Inflammatory macrophage treated with lipopolysaccharide for 1 hour (primary cell): ENCODE measurements around the gene RXFP4.

Source experiments
- DNase-seq, 2 donors: peaks; one replicate each; pipeline ENCODE4 v3.0.0-alpha.2; 2020 to 2022

RXFP4 gene

GRCh38 chr1:155961937-155962336, 20.5 kb downstream of the RXFP4 start:
- peak in 1 of 2 donors; percentile 61 for DNase-seq

- DNase-seq: no peak
Observed at GRCh38 chr1:155962599-155963211, 21.3 kb downstream of the RXFP4 start.

GRCh38 chr1:155964193-155964592, 22.8 kb downstream of the RXFP4 start:
- no peak for DNase-seq

GRCh38 chr1:155966135-155966534, 24.7 kb downstream of the RXFP4 start:
- no peak for DNase-seq

GRCh38 chr1:155966750-155967149, 25.3 kb downstream of the RXFP4 start:
- no peak for DNase-seq

- DNase-seq: peak; percentile 45 to 72
Observed at GRCh38 chr1:155967341-155968050, 26.1 kb downstream of the RXFP4 start.

GRCh38 chr1:155968051-155968400, 26.6 kb downstream of the RXFP4 start:
- DNase-seq: no peak

- DNase-seq: no peak
Observed at GRCh38 chr1:155968670-155969069, 27.2 kb downstream of the RXFP4 start.

GRCh38 chr1:155969377-155969791, 27.9 kb downstream of the RXFP4 start:
- no peak for DNase-seq

GRCh38 chr1:155970531-155971167, 29.2 kb downstream of the RXFP4 start:
- peak; percentile 93 to 94 for DNase-seq

GRCh38 chr1:155971910-155972809, 30.7 kb downstream of the RXFP4 start:
- DNase-seq: no peak

- DNase-seq: no peak
Observed at GRCh38 chr1:155973723-155974122, 32.3 kb downstream of the RXFP4 start.

GRCh38 chr1:155974208-155975115, 33.0 kb downstream of the RXFP4 start:
- DNase-seq: no peak

- no peak for DNase-seq
Observed at GRCh38 chr1:155975375-155976061, 34.1 kb downstream of the RXFP4 start.

GRCh38 chr1:155976062-155976912, 34.8 kb downstream of the RXFP4 start:
- DNase-seq: peak; percentile 44 to 49

- no peak for DNase-seq
Observed at GRCh38 chr1:155976913-155977689, 35.7 kb downstream of the RXFP4 start.

GRCh38 chr1:155977690-155978324, 36.4 kb downstream of the RXFP4 start:
- DNase-seq: peak; percentile 85 to 95

GRCh38 chr1:155978325-155978972, 37.0 kb downstream of the RXFP4 start, which contains the start of gene ARHGEF2:
TSS of gene ARHGEF2 (minus strand) at chr1:155978547. CDS start at chr1:155978427, 120 bp downstream.
- DNase-seq: peak; percentile 80 to 87
